AG09319 (cell line): Measurements from ENCODE around the gene RPL27.

Experiments used
- DNase-seq: peaks from one replicate; pipeline ENCODE4 v3.0.0-alpha.2; 2010; ENCODE audit warnings: low read depth; ENCODE audit errors: extremely low read depth
- CTCF ChIP-seq: IDR thresholded peaks from 2 replicates; pipeline ENCODE4 v1.5.1; 2011; ENCODE audit warnings: low read depth, mild to moderate bottlenecking, inconsistent platforms, low read length, moderate library complexity

The RPL27 gene

GRCh38 chr17:43051969-43052368 is 53.8 kb downstream of the RPL27 start:
- no peak for DNase-seq
- TF ChIP-seq CTCF: no peak
